Adipose tissue (tissue), 3 donors: ENCODE data around the gene ECPAS. TPM values are rescaled to one million over a fixed set of nuclear protein-coding genes. Genes with fewer than 3 reads are reported as not detected.
"Not testable (repeated sequence)": the region's sequence is repeated elsewhere in the genome, so short reads cannot be mapped to it uniquely, and the experiment has no call there.

Experiments used
- H3K27ac ChIP-seq: one replicate; pipeline ENCODE4 v1.5.1; 2013; ENCODE audit warnings: low read depth, low read length
- WGBS, 3 donors: extraction: QIAGEN DNeasy Blood & Tissue Kit; methylation state at CpG; one replicate each; pipeline ENCODE4 v1.1.7; 2013; 5-methylcytosine and 5-hydroxymethylcytosine counted together
- polyA plus RNA-seq, 3 donors: library from polyadenylated mRNA; stranded (reverse); fragments of 200-250 nt; gene quantifications; one replicate each; pipeline ENCODE4 v1.2.3, GENCODE V29; 2013
- donor health status: healthy with polysubstance abuse.
- donor health status: Bipolar disorder and iron deficiency.
- donor health status: healthy.

ECPAS gene
- polyA plus RNA-seq, 3 donors, result 20.9 to 33.1 (median 32.7) TPM

GRCh38 chr9:111438541-111439235 lies 45.5 kb downstream of the ECPAS start:
- no peak overlapping the region for H3K27ac ChIP-seq
- WGBS, 3 donors, result 85 to 92% (median 88%) methylated on average over 6 of the region's 6 CpGs

- 68 to 76% (median 70%) methylated on average over 1 of the region's 1 CpG for WGBS, 3 donors
- no peak overlapping the region for H3K27ac ChIP-seq
Observed at GRCh38 chr9:111436571-111436970, 47.6 kb downstream of the ECPAS start.

GRCh38 chr9:111433082-111433481 lies 51.1 kb downstream of the ECPAS start:
- WGBS, 3 donors, result 76 to 97% (median 87%) methylated on average over 3 of the region's 3 CpGs
- H3K27ac ChIP-seq, result no peak overlapping the region

GRCh38 chr9:111431684-111432083 lies 52.5 kb downstream of the ECPAS start:
- WGBS, 3 donors, result 75 to 92% (median 76%) methylated on average over 3 of the region's 3 CpGs

GRCh38 chr9:111429175-111429574 lies 55.0 kb downstream of the ECPAS start:
- H3K27ac ChIP-seq, result no peak overlapping the region

More at GRCh38 chr9:111431684-111432083, 52.5 kb downstream of the ECPAS start:
- no peak overlapping the region for H3K27ac ChIP-seq

- no peak overlapping the region for H3K27ac ChIP-seq
Observed at GRCh38 chr9:111427186-111427585, 57.0 kb downstream of the ECPAS start.

- 96 to 98% (median 98%) methylated on average over 3 of the region's 3 CpGs for WGBS, 3 donors
- no peak overlapping the region for H3K27ac ChIP-seq
Observed at GRCh38 chr9:111423389-111423788, 60.8 kb downstream of the ECPAS start.

- WGBS, 3 donors, result 95 to 97% (median 97%) methylated on average over 11 of the region's 11 CpGs
- no peak overlapping the region for H3K27ac ChIP-seq
Observed at GRCh38 chr9:111414406-111414805, 69.8 kb downstream of the ECPAS start.

- 72 to 93% (median 79%) methylated on average over 3 of the region's 3 CpGs for WGBS, 3 donors
- no peak overlapping the region for H3K27ac ChIP-seq
Observed at GRCh38 chr9:111413996-111414395, 70.2 kb downstream of the ECPAS start.

- 88 to 91% (median 91%) methylated on average over 4 of the region's 4 CpGs for WGBS, 3 donors
- H3K27ac ChIP-seq, result no peak overlapping the region
Observed at GRCh38 chr9:111412280-111412679, 71.9 kb downstream of the ECPAS start.

- H3K27ac ChIP-seq, result no peak overlapping the region
- WGBS, 3 donors, result 95 to 96% (median 95%) methylated on average over 6 of the region's 6 CpGs
Observed at GRCh38 chr9:111411266-111411665, 72.9 kb downstream of the ECPAS start.

GRCh38 chr9:111407813-111408212 lies 76.4 kb downstream of the ECPAS start:
- no peak overlapping the region for H3K27ac ChIP-seq
- 95 to 99% (median 98%) methylated on average over 3 of the region's 3 CpGs for WGBS, 3 donors

GRCh38 chr9:111405701-111406100 lies 78.5 kb downstream of the ECPAS start:
- H3K27ac ChIP-seq, result no peak overlapping the region

- WGBS, 3 donors, result 98 to 100% (median 99%) methylated on average over 5 of the region's 5 CpGs
- H3K27ac ChIP-seq, result not testable (repeated sequence)
Observed at GRCh38 chr9:111401486-111401885, 82.7 kb downstream of the ECPAS start.

- H3K27ac ChIP-seq, result no peak overlapping the region
Observed at GRCh38 chr9:111400564-111400898, 83.7 kb downstream of the ECPAS start.

GRCh38 chr9:111399772-111400563 lies 84.2 kb downstream of the ECPAS start:
- 89 to 97% (median 97%) methylated on average over 4 of the region's 4 CpGs for WGBS, 3 donors

GRCh38 chr9:111399211-111399739 lies 84.9 kb downstream of the ECPAS start:
- 89 to 96% (median 94%) methylated on average over 4 of the region's 4 CpGs for WGBS, 3 donors
- no peak overlapping the region for H3K27ac ChIP-seq

More at GRCh38 chr9:111399772-111400563, 84.2 kb downstream of the ECPAS start:
- no peak overlapping the region for H3K27ac ChIP-seq

GRCh38 chr9:111393971-111394370 lies 90.2 kb downstream of the ECPAS start:
- 46 to 68% (median 62%) methylated on average over 1 of the region's 1 CpG for WGBS, 3 donors
- H3K27ac ChIP-seq, result no peak overlapping the region

- H3K27ac ChIP-seq, result no peak overlapping the region
- WGBS, 3 donors, result 95 to 99% (median 96%) methylated on average over 4 of the region's 4 CpGs
Observed at GRCh38 chr9:111389406-111389805, 94.8 kb downstream of the ECPAS start.

GRCh38 chr9:111386386-111386785 lies 97.8 kb downstream of the ECPAS start:
- 85 to 98% (median 88%) methylated on average over 3 of the region's 3 CpGs for WGBS, 3 donors
- no peak overlapping the region for H3K27ac ChIP-seq
